Tibial nerve (tissue), 4 donors: ENCODE measurements around the gene GPR42.

Experiments used
- EP300 ChIP-seq, 2 donors: sonication (generic); formaldehyde crosslinking; IDR thresholded peaks; one replicate each; pipeline ENCODE4 v1.6.1; 2017; ENCODE audit warnings: antibody characterized with exemption in 2 of 2, mild to moderate bottlenecking in 1 of 2
- POLR2A ChIP-seq, 2 donors: fragments of 450-650 bp; IDR thresholded peaks; one replicate each; pipeline ENCODE4 v1.6.1; 2017; ENCODE audit warnings: antibody characterized with exemption in 2 of 2, mild to moderate bottlenecking in 2 of 2, moderate library complexity in 2 of 2
- TF ChIP-seq, protein P1 (sequence below), 5 experiments: fragments of 200-600 bp in 3 of 5; fragments of 450-650 bp in 2 of 5; sonication (generic) in 3 of 5; IDR thresholded peaks; one replicate each; pipeline ENCODE4 v1.5.1; 2016 to 2019; ENCODE audit warnings: antibody characterized with exemption in 5 of 5, mild to moderate bottlenecking in 3 of 5, moderate library complexity in 2 of 5

DNA sequence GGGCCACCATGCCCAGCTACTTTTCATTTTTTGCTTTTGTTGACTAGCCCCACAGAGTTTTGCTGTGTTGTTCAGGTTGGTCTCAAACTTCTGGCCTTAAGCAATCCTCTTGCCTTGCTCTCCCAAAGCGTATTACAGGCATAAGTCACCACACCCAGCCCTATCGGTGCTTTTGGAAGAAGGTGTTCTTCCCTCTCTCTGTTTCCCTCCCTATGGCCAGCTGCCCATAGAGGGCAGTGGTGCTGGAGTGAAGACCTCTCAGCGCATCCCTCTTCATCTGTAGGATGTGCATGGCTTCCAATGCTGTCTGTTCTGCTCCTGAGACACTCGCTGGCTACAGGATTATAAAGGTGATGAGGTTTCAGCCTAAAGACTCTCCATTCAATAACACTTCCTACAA, 43.2 kb upstream of the GPR42 start:
- TF ChIP-seq, protein P1, sequence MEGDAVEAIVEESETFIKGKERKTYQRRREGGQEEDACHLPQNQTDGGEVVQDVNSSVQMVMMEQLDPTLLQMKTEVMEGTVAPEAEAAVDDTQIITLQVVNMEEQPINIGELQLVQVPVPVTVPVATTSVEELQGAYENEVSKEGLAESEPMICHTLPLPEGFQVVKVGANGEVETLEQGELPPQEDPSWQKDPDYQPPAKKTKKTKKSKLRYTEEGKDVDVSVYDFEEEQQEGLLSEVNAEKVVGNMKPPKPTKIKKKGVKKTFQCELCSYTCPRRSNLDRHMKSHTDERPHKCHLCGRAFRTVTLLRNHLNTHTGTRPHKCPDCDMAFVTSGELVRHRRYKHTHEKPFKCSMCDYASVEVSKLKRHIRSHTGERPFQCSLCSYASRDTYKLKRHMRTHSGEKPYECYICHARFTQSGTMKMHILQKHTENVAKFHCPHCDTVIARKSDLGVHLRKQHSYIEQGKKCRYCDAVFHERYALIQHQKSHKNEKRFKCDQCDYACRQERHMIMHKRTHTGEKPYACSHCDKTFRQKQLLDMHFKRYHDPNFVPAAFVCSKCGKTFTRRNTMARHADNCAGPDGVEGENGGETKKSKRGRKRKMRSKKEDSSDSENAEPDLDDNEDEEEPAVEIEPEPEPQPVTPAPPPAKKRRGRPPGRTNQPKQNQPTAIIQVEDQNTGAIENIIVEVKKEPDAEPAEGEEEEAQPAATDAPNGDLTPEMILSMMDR (IDR thresholded peaks at IDR 0.05) = no peak
- TF ChIP-seq EP300 (IDR thresholded peaks at IDR 0.05) (no peak), POLR2A (IDR thresholded peaks at IDR 0.05) (no peak)
